Hepatocyte (in vitro differentiated cells): ENCODE data around the gene RAB11FIP4.

Experiments used
- CTCF ChIP-seq: fragments of 200-600 bp; sonication (generic); IDR thresholded peaks from 2 replicates; pipeline ENCODE4 v1.5.1; 2016; ENCODE audit warnings: antibody characterized with exemption, mild to moderate bottlenecking; ENCODE audit not compliant: poor library complexity
- EZH2 ChIP-seq: fragments of 200-600 bp; sonication (generic); IDR thresholded peaks from 2 replicates; pipeline ENCODE4 v1.6.1; 2016; ENCODE audit warnings: antibody characterized with exemption, mild to moderate bottlenecking, borderline replicate concordance

DNA sequence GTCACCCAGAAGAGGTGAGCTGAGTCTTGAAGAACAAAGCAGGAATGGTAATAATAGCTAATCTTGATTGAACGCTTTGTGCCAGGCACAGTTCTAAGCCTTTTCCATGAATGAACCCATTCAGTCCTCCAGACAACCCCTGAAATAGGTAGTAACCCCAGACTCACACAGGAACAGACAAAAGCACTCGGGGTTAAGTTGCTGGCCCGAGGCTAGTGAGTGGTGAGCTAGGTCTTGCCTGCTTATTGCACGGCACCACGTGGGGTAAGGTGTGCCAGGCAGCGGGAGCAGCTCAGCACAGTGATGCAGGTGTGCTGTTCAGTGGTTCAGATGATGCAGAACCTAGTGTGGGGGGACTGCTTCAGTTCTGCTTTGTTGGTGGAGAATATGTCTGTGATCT lies 181.6 kb downstream of the RAB11FIP4 start:
- TF ChIP-seq EZH2 (no peak), CTCF (no peak)
